Mesothelial cell of epicardium (in vitro differentiated cells): ENCODE data around the gene FA2H. TPM values are rescaled to one million over a fixed set of nuclear protein-coding genes. Genes with fewer than 3 reads are reported as not detected.

ENCODE experiments used
- DNase-seq, 2 experiments: peaks; one replicate each; pipeline ENCODE4 v3.0.0; 2021; ENCODE audit warnings: low spot score in 2 of 2; ENCODE audit not compliant: unreplicated experiment in 2 of 2
- H3K27ac Mint-ChIP-seq: 2 replicates; pipeline ENCODE4 v1.8.0; 2021; ENCODE audit warnings: mixed read lengths
- H3K27me3 Mint-ChIP-seq: 2 replicates; pipeline ENCODE4 v1.8.0; 2021; ENCODE audit warnings: low read depth, mixed read lengths
- H3K36me3 Mint-ChIP-seq: 2 replicates; pipeline ENCODE4 v1.8.0; 2021; ENCODE audit warnings: mixed read lengths
- H3K4me1 Mint-ChIP-seq: 2 replicates; pipeline ENCODE4 v1.8.0; 2021; ENCODE audit warnings: mixed read lengths
- H3K4me3 Mint-ChIP-seq: 2 replicates; pipeline ENCODE4 v1.8.0; 2021; ENCODE audit warnings: mild to moderate bottlenecking, moderate library complexity, mixed read lengths
- H3K9me3 Mint-ChIP-seq: 2 replicates; pipeline ENCODE4 v1.8.0; 2021; ENCODE audit warnings: mixed read lengths
- total RNA-seq: library from RNA; stranded (reverse); gene quantifications from 3 replicates; pipeline ENCODE4 v1.2.1, GENCODE V29; 2021
- TF ChIP-seq, protein P1 (sequence below): fragments of 200-600 bp; sonication (generic); IDR thresholded peaks from one replicate; pipeline ENCODE4 v1.5.0; 2021; ENCODE audit warnings: antibody characterized with exemption; ENCODE audit not compliant: unreplicated experiment

The FA2H gene
- total RNA-seq, 1 donor from 2014 or later = not detected

DNA sequence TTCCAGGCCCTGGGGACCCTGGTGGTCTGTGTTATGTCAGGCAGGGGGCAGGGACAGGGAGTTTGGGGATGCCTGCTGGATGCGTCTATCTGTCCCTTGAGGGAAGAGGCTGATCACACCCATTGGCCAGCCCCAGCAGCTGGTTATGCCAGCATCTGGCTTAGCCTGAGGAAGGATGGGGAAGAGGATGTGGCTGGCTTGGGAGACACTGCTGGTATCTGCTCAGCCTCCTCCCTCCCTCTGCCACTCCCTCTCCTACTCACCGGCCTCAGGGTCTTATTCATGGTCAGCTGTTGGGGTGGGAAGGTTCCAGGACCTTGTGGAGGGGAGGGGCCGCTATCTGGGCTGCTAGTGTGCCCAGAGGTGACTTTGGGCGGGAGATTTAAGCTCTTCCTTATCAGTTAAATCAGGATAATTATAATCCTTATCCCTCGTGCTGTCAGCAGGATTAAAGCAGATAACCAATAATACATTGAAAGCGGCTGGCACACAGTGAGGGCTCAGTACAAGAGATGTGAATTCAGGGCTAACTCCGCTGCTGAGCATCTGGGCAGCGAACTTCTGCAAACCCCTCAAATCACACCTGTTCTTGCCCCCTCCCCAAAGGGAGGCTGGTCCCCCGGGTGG is 38.0 kb downstream of the FA2H start:
- Mint-ChIP-seq H3K27ac (no peak overlapping the region), H3K4me1 (peaks cover 12% of the 10 kb centered on the region), H3K4me3 (no peak overlapping the region), H3K27me3 (no peaks in the 10 kb centered on the region), H3K36me3 (no peaks in the 10 kb centered on the region), H3K9me3 (no peaks in the 10 kb centered on the region)
- DNase-seq = no peak
- TF ChIP-seq, protein P1, sequence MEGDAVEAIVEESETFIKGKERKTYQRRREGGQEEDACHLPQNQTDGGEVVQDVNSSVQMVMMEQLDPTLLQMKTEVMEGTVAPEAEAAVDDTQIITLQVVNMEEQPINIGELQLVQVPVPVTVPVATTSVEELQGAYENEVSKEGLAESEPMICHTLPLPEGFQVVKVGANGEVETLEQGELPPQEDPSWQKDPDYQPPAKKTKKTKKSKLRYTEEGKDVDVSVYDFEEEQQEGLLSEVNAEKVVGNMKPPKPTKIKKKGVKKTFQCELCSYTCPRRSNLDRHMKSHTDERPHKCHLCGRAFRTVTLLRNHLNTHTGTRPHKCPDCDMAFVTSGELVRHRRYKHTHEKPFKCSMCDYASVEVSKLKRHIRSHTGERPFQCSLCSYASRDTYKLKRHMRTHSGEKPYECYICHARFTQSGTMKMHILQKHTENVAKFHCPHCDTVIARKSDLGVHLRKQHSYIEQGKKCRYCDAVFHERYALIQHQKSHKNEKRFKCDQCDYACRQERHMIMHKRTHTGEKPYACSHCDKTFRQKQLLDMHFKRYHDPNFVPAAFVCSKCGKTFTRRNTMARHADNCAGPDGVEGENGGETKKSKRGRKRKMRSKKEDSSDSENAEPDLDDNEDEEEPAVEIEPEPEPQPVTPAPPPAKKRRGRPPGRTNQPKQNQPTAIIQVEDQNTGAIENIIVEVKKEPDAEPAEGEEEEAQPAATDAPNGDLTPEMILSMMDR = no peak

DNA sequence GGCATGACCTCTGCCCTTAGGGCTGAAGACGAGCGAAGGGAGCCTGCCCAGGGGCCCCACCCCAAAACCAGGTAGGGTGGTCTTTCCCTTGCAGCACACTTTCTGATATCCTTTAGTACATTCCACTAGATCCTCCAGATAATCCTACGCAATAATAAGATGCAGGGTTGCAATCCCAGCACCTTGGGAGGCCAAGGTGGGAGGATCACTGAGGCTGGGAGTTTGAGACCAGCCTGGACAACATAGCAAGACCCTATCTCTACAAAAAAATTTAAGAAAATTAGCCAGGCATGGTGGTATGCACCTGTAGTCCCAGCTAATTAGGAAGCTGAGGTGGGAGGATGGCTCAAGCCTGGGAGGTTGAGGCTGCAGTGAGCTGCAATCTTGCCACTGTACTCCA is 39.1 kb downstream of the FA2H start:
- TF ChIP-seq, protein P1 = no peak
- Mint-ChIP-seq H3K27ac (no peak overlapping the region), H3K4me1 (peaks cover 13% of the 10 kb centered on the region)

DNA sequence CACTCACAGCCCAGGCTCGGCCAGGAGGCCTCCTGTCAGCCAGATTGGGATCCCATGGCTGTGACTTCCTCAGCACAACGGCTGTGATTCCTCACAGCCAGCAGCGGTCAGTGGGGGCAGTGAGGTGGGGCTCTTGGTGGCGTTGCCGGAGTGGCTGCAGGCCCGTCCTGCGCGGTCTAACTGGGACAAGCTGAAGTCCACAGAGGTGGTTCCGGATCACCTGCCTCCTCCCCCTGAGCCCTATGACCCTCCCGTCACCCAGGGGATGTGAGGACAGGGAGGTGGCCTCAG is 39.5 kb downstream of the FA2H start:
- H3K27me3 Mint-ChIP-seq = no peaks in the 10 kb centered on the region
- TF ChIP-seq, protein P1 = no peak
- H3K36me3 Mint-ChIP-seq = no peaks in the 10 kb centered on the region
- no peak overlapping the region for H3K4me3 Mint-ChIP-seq
- no peak overlapping the region for H3K27ac Mint-ChIP-seq
- H3K4me1 Mint-ChIP-seq = peaks cover 17% of the 10 kb centered on the region
- H3K9me3 Mint-ChIP-seq = no peaks in the 10 kb centered on the region
- no peak for DNase-seq

More for the DNA sequence above, 39.1 kb downstream of the FA2H start:
- Mint-ChIP-seq H3K36me3 (no peaks in the 10 kb centered on the region), H3K27me3 (no peaks in the 10 kb centered on the region), H3K4me3 (no peak overlapping the region), H3K9me3 (no peaks in the 10 kb centered on the region)
- DNase-seq = no peak

DNA sequence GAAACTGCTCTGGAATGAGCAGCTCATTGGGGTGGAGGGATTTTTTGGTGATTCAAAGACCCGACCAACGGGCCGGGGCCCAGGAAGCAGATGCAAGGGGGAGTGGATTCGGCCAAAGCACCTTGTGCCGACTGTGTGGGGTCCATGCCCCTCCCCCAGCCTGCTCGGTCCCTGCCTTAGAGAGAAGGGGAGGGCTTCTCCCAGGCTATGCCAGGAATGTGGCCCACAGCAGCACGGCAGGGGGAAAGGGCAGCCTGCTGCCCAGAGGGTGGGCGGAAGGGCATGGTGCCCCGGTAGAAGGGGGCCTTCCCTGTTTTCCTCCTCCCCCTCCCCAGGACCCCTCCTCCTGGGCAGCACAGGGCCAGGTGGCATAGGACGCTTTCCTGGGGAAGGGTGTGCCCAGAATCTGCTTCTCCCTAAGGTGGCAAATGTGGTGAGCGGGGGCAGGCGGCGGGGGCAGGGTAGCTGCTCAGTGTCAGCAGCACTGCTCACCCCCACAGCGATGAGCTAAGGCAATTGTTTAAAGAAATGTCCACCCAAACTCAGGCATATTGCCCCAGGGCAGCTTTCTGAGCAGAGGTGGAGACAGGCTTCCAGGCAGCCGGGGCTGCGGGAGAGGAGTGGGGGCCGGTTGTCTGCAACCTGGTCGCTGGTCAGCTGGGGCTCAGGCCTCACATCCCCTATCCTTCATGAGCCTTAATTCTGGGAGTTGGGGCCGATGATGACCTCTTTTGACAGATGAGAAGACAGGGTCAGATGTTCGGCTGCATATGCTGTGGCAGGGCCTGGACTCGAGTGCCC is 40.1 kb downstream of the FA2H start:
- H3K27me3 Mint-ChIP-seq = no peaks in the 10 kb centered on the region
- no peaks in the 10 kb centered on the region for H3K36me3 Mint-ChIP-seq
- TF ChIP-seq, protein P1 = no peak
- H3K9me3 Mint-ChIP-seq = no peaks in the 10 kb centered on the region
- H3K4me3 Mint-ChIP-seq = no peak overlapping the region
- no peak overlapping the region for H3K27ac Mint-ChIP-seq
- DNase-seq = no peak
- peaks cover 20% of the 10 kb centered on the region for H3K4me1 Mint-ChIP-seq

DNA sequence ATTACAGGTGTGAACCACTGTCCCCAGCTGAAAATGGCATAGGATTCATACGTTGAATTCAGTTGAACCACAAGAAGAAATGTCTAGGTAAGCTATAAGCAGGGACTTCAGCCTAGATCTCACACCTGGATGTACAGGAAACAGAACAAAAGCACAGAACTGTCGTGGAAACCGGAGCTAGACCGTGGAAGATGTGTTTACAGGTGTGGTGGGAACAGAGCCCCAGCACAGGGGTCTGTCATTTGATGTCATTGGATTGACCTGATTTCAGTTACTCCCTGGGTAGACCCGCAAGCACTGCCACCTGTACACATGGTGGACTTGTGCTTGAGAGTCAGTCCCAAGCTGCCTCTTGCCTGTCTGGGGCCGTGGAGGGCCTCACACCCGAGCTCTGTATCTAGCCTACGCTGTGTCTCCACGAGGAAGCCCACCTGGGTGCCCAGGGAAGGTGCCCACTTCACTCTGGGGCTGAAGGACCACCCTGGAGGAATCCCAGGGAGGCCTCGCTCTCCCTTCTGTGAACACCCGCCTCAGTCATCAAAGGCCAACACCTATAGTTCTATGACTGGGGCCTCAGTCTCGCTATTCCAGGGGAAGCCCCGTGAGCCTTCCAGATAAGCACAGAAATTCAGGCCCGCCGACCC is 41.8 kb downstream of the FA2H start:
- Mint-ChIP-seq H3K4me3 (no peak overlapping the region), H3K27ac (no peak overlapping the region), H3K36me3 (no peaks in the 10 kb centered on the region), H3K4me1 (peaks cover 21% of the 10 kb centered on the region), H3K27me3 (no peaks in the 10 kb centered on the region), H3K9me3 (no peaks in the 10 kb centered on the region)
- no peak for DNase-seq
- TF ChIP-seq, protein P1 = no peak
